Mucosa of descending colon (tissue), 3 donors: ENCODE data around the gene AKAP13. TPM values are rescaled to one million over a fixed set of nuclear protein-coding genes. Genes with fewer than 3 reads are reported as not detected.

ENCODE experiments used
- ATAC-seq: fragments of 200-7000 bp; cut with Tn5 transposase; one replicate; pipeline ENCODE4 v1.9.1; 2020; ENCODE audit warnings: mild to moderate bottlenecking, moderate library complexity
- DNase-seq, 3 donors: peaks; one replicate each; pipeline ENCODE4 v3.0.0-alpha.2; 2020
- H3K36me3 ChIP-seq: fragments of 200-600 bp; one replicate; pipeline ENCODE4 v1.8.0; 2021; ENCODE audit warnings: low read depth, mild to moderate bottlenecking
- H3K4me1 ChIP-seq: fragments of 200-600 bp; one replicate; pipeline ENCODE4 v1.8.0; 2021; ENCODE audit warnings: low read depth, mild to moderate bottlenecking
- H3K4me3 ChIP-seq: fragments of 200-600 bp; one replicate; pipeline ENCODE4 v1.8.0; 2021; ENCODE audit warnings: mild to moderate bottlenecking
- H3K9me3 ChIP-seq: fragments of 200-600 bp; one replicate; pipeline ENCODE4 v1.8.0; 2021; ENCODE audit warnings: mild to moderate bottlenecking
- CTCF ChIP-seq: fragments of 200-600 bp; IDR thresholded peaks from one replicate; pipeline ENCODE4 v1.8.0; 2022; ENCODE audit warnings: antibody characterized with exemption, mild to moderate bottlenecking
- intact Hi-C, 2 donors: fragments of 100-400 bp; cut with DNase I in 1 of 2; cut with micrococcal nuclease in 1 of 2; formaldehyde crosslinking; loops; one replicate each; pipeline versions ENCODE4 v1.11.0 to v1.11.1; 2022; cut with DNase I, micrococcal nuclease
- total RNA-seq, 3 donors: library from RNA; stranded (reverse); fragmentation: NEBNext Ultra II Directional in 2 of 3; extraction: Animal tissue kit (Norgen Biotek cat#: 25700) in 2 of 3; gene quantifications; one replicate each; pipeline versions ENCODE4 v1.2.1 to v1.2.4, GENCODE V29; 2021 to 2023
- donor health status: DM: no; HTN: no; CAD: no; lungs with moderate emphysema.
- donor health status: DM: no; HTN: no; CAD: no.
- donor health status: DM: no; HTN: yes; CAD: no.

The AKAP13 gene
- total RNA-seq, 3 donors from 2014 or later, result 141 to 173 (median 150) TPM

DNA sequence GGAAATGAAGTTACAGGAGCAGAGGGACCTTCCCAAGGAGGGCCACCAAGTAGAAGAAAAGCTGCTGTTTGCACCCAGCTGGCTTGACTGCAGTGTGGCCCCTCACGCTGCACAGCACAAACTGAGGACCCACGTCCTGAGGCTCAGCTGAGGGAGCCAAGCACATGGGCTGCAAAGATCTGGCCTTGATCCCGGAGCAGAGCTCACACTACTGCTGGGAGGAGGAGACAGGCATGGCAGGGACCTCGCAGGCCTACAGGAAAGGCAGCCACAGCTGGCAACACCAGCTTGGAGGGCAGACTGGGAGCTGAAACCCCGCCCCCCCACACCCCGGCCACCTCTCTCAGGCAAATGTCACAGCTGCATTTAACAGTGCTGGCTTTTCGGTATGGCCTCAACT, 374.6 kb downstream of the AKAP13 start:
- Histone ChIP-seq H3K4me1 (no peaks in the 10 kb centered on the region), H3K4me3 (no peak overlapping the region), H3K36me3 (no peaks in the 10 kb centered on the region), H3K9me3 (no peaks in the 10 kb centered on the region)
- no peak for DNase-seq
- no peak for TF ChIP-seq CTCF
- intact Hi-C loops, result no loop called here
- ATAC-seq, result no peak

GRCh38 chr15:85755471-85755870, 375.1 kb downstream of the AKAP13 start:
- ATAC-seq (no peak), DNase-seq (no peak)
- Histone ChIP-seq H3K4me1 (no peaks in the 10 kb centered on the region), H3K9me3 (no peaks in the 10 kb centered on the region), H3K4me3 (no peak overlapping the region), H3K36me3 (no peaks in the 10 kb centered on the region)
- no peak for TF ChIP-seq CTCF
- intact Hi-C loops, result no loop called here

DNA sequence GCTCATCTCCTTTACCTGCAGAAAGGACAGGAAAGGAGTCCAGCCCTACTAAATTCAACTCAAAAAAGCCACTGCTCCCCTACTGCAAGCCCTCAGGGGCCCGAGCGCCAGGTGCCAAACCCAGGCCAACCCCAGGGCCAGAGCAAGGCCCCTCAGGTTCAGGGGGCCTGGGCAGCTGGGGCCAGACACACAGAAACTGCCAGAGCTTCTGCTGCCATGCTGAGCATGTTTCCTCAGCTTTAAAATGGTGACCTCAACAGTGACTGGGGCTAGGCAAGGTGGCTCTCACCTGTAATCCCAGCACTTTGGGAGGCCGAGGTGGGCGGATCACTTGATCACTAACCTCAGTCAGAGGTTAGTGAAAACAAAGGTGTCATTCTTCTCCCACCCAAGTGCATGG, 375.5 kb downstream of the AKAP13 start:
- ATAC-seq, result no peak
- TF ChIP-seq CTCF, result no peak
- H3K4me1 ChIP-seq, result no peaks in the 10 kb centered on the region
- no peak overlapping the region for H3K4me3 ChIP-seq
- no peaks in the 10 kb centered on the region for H3K36me3 ChIP-seq
- H3K9me3 ChIP-seq, result no peaks in the 10 kb centered on the region
- DNase-seq, result no peak
- intact Hi-C loops, result no loop called here

DNA sequence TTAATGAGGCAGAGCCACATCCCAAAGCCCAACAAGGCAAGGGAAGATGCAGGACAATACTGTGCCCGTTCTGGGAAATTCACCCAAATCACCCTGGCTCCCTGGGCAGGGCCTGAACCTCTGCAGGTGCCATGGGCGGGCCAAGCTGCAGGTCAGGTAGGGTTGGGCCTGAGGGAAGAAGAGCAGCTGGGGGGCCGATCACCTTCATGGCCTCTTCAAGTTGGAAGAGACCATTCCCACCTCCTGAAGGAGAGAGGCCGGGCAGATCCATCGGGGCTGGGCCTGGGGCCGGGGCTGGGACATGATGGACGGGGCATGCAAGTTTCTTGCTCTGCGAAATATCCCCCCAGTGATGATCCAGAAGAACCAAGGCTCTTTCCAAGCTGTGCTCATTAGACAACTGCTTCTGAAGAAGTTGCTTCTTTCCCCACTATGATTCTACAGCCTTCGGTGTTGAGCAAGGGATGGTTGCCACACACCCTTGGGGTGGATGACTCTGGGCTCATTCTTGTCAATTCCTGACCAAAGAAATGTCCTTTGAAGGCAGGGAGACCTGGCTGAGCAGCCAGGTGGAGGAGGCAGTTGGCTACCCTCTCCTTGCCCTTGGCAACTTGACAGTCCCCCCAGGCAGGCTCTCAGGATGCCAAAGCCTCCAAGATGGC, 376.1 kb downstream of the AKAP13 start:
- TF ChIP-seq CTCF, result no peak
- ATAC-seq, result no peak
- intact Hi-C loops, result no loop called here

GRCh38 chr15:85757073-85757938, 376.9 kb downstream of the AKAP13 start:
- ATAC-seq (no peak), DNase-seq (no peak)
- H3K4me1 ChIP-seq, result no peaks in the 10 kb centered on the region
- H3K9me3 ChIP-seq, result no peaks in the 10 kb centered on the region
- no peak for TF ChIP-seq CTCF
- no peaks in the 10 kb centered on the region for H3K36me3 ChIP-seq
- H3K4me3 ChIP-seq, result no peak overlapping the region
- intact Hi-C loops, result no loop called here

More for the DNA sequence above, 376.1 kb downstream of the AKAP13 start:
- H3K4me1 ChIP-seq, result no peaks in the 10 kb centered on the region
- H3K36me3 ChIP-seq, result no peaks in the 10 kb centered on the region
- no peaks in the 10 kb centered on the region for H3K9me3 ChIP-seq
- H3K4me3 ChIP-seq, result no peak overlapping the region
- DNase-seq, result no peak
